Urinary bladder (tissue), 4 donors: ENCODE measurements around the gene CYP2W1. TPM values are rescaled to one million over a fixed set of nuclear protein-coding genes. Genes with fewer than 3 reads are reported as not detected.
"Not testable (repeated sequence)": the region's sequence is repeated elsewhere in the genome, so short reads cannot be mapped to it uniquely, and the experiment has no call there.

Experiments
- DNase-seq: peaks from one replicate; pipeline ENCODE4 v3.0.0-alpha.2; 2015; ENCODE audit errors: extremely low spot score
- H3K27ac ChIP-seq: one replicate; pipeline ENCODE4 v1.5.1; 2013; ENCODE audit warnings: low read depth, mild to moderate bottlenecking, moderate library complexity
- H3K36me3 ChIP-seq: one replicate; pipeline ENCODE4 v1.6.1; 2013; ENCODE audit warnings: mild to moderate bottlenecking, moderate library complexity; ENCODE audit not compliant: insufficient read depth
- H3K4me1 ChIP-seq: one replicate; pipeline ENCODE4 v1.6.1; 2013; ENCODE audit warnings: mild to moderate bottlenecking, moderate library complexity; ENCODE audit not compliant: insufficient read depth
- H3K4me3 ChIP-seq: one replicate; pipeline ENCODE4 v1.5.1; 2013; ENCODE audit warnings: low read depth, low read length
- WGBS: extraction: QIAGEN DNeasy Blood & Tissue Kit; methylation state at CpG from one replicate; pipeline ENCODE4 v1.1.7; 2013; 5-methylcytosine and 5-hydroxymethylcytosine counted together
- polyA plus RNA-seq: library from polyadenylated mRNA; stranded (reverse); fragments of 200-250 nt; gene quantifications from one replicate; pipeline ENCODE4 v1.2.3, GENCODE V29; 2013
- total RNA-seq: library from RNA; depleted of rRNA; stranded (reverse); fragments of >200 nt; gene quantifications from one replicate; pipeline ENCODE4 v1.2.3, GENCODE V29; 2014
- donor health status: healthy with polysubstance abuse.
- donor health status: healthy.

Gene CYP2W1
- total and polyA plus RNA-seq, 2 donors: 0.22 to 7.5 TPM

DNA sequence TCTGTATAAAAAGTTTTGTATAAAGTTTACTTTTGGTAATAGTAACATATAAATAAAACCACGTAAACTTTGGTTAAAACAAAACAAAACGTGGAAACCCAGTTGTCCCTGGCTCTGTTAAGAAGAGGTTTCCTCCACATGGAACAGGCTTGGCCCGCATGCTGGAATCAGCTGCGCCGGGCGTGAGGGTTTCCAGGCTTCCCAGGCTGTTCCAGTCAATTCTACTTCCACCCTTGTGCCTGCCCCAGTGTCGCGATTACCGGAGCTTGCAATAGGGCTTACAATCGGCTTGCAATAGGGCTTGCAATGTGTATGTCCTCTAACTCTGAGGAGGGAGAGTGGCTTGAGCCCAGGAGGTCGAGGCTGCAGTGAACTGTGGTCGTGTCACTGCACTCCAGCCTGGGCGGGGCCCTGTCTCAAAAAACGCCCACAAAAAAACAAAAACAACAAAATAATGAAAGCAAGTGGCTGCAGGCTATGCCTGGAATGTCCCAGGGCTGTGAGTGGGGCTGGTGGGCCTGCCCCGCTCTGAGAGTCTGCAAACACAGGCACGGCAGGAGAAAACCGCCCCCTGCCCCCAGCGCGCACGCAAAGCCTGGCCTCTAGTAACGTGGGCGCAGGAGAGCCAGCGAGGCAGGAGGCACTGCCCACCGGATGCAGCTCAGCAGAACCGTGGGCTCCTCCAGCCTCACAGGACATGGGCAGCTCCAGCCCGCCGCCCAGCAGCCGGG lies 16.3 kb downstream of the CYP2W1 start:
- WGBS: 75% methylated on average over 28 of the region's 28 CpGs
- Histone ChIP-seq H3K36me3 (no peaks in the 10 kb centered on the region), H3K4me3 (no peak overlapping the region), H3K4me1 (no peaks in the 10 kb centered on the region), H3K27ac (no peak overlapping the region)
- DNase-seq: no peak

DNA sequence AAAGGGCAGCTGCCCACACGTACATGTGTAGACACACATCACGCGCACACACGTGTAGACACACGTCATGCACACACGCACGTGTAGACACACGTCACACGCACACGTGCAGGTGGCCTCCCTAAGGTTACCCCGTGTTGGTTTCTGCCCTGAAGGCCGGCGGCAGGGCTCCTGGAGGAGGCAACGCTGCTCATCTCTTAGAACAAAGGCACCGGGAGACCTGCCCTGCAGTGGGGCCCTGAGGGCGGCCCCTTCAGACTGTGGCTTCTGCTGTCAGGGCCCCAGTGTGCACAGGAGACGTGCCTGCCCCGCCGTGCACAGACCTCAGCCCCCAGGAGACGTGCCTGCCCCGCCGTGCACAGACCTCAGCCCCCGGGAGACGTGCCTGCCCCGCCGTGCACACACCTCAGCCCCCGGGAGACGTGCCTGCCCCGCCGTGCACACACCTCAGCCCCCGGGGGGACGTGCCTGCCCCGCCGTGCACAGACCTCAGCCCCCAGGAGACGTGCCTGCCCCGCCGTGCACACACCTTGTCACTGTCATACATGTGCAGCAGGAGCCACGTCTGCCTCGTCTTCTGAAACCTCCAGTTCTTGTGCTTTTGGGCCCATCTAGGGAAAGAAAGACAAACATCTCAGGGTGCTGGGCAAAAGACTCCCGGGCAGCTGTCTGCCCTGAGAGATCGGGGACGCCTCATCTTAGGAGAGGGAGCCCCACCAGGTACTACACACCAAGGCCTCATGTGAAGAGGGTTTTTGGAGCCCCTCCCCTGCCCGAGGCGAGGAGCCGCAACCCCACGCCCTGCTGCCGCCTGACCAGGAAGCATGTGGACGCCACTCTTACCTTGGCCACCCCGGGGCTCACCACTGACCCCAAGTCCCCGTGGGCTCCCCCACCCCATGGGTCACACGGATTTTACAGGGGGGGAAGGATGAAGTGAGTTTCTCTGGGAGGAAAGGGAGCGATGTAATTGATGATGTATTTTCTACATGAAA lies 17.3 kb downstream of the CYP2W1 start:
- H3K4me3 ChIP-seq: no peak overlapping the region
- no peak overlapping the region for H3K27ac ChIP-seq
- no peaks in the 10 kb centered on the region for H3K4me1 ChIP-seq
- DNase-seq: no peak
- WGBS: 88% methylated on average over 52 of the region's 52 CpGs
- H3K36me3 ChIP-seq: no peaks in the 10 kb centered on the region

DNA sequence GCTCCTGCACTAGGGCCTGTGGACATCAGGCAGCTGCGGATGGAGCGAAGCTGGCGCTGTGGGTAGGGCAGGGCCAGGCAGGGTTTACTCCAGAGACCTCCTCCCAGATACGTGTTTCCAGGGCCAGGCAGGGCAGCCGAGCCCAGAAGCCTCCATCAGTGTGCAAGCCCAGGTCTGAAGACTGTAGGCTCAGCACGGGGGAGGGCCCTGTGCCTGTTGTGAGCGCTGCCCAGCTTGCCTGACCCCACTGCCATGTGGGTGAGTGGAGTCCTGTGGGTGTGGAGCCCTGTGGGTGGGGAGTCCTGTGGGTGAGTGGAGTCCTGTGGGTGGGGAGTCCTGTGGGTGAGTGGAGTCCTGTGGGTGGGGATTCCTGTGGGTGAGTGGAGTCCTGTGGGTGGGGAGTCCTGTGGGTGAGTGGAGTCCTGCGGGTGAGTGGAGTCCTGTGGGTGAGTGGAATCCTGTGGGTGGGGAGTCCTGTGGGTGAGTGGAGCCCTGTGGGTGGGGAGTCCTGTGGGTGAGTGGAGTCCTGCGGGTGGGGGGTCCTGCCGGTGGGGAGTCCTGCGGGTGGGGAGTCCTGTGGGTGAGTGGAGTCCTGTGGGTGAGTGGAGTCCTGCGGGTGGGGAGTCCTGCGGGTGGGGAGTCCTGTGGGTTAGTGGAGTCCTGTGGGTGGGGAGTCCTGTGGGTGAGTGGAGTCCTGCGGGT lies 18.2 kb downstream of the CYP2W1 start:
- 92% methylated on average over 14 of the region's 14 CpGs for WGBS
- not testable (repeated sequence) for H3K36me3 ChIP-seq, H3K4me3 ChIP-seq, H3K4me1 ChIP-seq, H3K27ac ChIP-seq, DNase-seq

DNA sequence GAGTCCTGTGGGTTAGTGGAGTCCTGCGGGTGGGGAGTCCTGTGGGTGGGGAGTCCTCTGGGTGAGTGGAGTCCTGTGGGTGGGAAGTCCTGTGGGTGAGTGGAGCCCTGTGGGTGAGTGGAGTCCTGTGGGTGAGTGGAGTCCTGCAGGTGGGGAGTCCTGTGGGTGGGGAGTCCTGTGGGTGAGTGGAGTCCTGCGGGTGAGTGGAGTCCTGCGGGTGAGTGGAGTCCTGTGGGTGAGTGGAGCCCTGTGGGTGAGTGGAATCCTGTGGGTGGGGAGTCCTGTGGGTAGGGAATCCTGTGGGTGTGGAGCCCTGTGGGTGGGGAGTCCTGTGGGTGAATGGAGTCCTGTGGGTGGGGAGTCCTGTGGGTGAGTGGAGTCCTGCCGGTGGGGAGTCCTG lies 19.0 kb downstream of the CYP2W1 start:
- not testable (repeated sequence) for H3K27ac ChIP-seq, H3K4me3 ChIP-seq, DNase-seq, H3K4me1 ChIP-seq, H3K36me3 ChIP-seq
- WGBS: 91% methylated on average over 4 of the region's 4 CpGs

DNA sequence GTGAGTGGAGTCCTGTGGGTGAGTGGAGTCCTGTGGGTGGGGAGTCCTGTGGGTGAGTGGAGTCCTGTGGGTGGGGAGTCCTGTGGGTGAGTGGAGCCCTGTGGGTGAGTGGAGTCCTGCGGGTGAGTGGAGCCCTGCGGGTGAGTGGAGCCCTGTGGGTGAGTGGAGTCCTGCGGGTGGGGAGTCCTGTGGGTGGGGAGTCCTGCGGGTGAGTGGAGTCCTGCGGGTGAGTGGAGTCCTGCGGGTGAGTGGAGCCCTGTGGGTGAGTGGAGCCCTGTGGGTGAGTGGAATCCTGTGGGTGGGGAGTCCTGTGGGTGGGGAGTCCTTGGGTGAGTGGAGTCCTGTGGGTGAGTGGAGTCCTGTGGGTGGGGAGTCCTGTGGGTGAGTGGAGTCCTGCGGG lies 19.5 kb downstream of the CYP2W1 start:
- not testable (repeated sequence) for H3K4me1 ChIP-seq, H3K27ac ChIP-seq, H3K36me3 ChIP-seq, DNase-seq, H3K4me3 ChIP-seq
- WGBS: 86% methylated on average over 6 of the region's 7 CpGs

DNA sequence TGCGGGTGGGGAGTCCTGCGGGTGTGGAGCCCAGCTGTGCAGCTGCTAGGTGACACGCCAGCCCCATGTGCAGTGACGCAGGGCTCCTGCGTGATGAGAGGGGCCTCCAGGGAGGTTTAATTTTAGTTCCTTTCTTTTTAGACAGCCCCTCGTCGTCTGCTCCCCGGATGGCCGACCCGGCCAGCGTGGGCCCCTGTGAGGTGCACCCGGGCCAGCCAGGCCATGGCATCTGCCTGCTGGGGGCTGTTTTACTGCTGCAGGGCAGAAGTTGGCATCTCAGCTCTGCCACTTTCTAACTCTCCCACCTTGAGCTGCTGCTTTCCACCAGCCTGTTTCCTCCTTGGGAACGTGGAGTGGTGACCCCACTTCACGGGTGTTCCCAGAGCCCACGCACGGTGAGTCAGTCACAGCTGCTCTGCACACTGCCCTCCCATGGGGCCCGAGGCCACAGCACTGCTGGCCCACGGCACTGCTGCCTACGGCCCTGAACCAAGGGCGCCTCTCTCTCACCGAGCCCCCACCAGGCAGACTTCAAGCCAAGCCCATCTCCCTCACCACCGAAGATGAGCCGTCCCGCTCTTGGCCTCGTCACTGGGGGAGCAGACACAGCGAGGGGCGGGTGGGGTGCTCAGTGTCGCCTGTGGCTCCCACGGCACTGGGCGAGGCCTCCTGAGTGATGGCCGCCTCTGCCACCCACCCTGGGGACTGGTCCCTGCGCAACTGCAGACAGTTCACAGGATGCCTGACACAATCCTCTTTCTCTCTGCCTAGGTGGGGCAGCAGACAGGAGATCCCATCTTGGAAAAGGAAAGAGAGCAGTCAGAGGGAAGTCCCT lies 21.3 kb downstream of the CYP2W1 start:
- 83% methylated on average over 32 of the region's 32 CpGs for WGBS
- Histone ChIP-seq H3K4me1 (no peaks in the 10 kb centered on the region), H3K4me3 (no peak overlapping the region), H3K27ac (no peak overlapping the region), H3K36me3 (no peaks in the 10 kb centered on the region)
- DNase-seq: no peak

DNA sequence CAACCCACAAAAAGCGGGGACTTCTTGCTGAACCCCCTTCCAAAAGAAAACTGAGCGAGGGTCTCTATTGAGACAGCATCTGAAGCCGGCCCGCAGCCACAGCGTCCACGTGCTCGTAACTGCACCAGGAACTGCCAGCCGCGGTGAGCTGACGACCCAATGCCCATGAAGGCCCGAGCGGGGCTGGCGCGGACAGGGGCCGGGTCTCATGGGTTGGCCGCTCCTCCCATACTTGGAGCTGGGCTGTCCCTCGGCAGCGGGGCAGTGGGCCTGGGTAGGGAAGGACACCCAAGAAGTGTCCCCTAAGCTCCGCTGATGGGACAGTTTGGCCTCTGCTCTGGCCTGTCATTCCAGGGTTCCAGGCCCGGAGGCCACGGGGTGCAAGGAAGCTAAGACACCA lies 22.3 kb downstream of the CYP2W1 start:
- 92% methylated on average over 21 of the region's 21 CpGs for WGBS
- H3K4me3 ChIP-seq: no peak overlapping the region
- H3K4me1 ChIP-seq: no peaks in the 10 kb centered on the region
- H3K36me3 ChIP-seq: no peaks in the 10 kb centered on the region
- no peak overlapping the region for H3K27ac ChIP-seq
- DNase-seq: no peak

DNA sequence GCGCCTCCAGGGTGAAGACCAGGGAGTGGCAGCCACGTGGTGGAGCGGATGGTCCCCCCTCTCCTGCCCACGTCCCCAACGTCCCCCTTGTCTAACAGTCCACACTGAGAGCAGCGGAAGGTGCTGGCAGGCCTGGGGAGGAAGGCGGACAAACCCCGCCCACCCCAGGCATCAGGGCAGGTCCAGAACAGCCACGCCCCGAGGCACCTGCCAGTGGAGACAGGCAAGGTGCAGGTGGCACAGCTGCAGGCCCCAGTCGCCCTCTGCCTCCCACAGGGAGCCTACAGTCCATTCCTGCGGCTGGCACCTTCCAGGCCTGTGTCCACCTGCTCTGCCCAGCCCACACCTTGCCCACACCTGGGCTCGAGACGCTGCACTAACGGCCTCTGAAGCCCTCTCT lies 24.9 kb downstream of the CYP2W1 start:
- H3K4me3 ChIP-seq: no peak overlapping the region
- WGBS: 88% methylated on average over 15 of the region's 15 CpGs
- no peaks in the 10 kb centered on the region for H3K4me1 ChIP-seq
- H3K36me3 ChIP-seq: no peaks in the 10 kb centered on the region
- no peak for DNase-seq
- no peak overlapping the region for H3K27ac ChIP-seq

DNA sequence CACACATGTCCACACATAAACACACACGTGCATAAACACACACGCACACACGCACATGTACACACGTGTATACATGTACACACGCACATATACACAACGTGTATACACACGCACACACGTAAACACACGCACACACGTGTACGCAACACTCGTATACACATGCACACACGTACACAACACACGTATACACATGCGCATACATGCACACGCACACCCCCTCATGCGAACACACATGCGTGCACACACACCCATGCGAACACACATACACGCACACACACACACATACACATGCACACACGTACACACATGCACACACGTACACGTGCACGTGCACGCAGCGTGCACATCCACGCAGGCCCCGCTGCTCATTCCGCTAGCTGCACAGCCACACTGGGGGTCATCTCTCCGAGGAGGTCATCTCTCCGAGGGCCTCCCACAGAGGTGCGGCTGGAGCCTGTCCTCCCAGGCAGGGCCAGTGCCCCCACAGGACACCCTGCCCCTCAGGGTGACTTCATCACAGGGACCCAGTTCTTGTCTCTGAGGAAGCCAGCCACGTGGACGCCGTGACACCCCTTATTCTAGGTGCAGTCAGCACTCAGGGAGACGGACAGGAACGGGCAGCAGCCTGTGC lies 25.9 kb downstream of the CYP2W1 start:
- Histone ChIP-seq H3K4me3 (no peak overlapping the region), H3K36me3 (no peaks in the 10 kb centered on the region), H3K27ac (no peak overlapping the region), H3K4me1 (no peaks in the 10 kb centered on the region)
- 91% methylated on average over 37 of the region's 37 CpGs for WGBS
- no peak for DNase-seq

DNA sequence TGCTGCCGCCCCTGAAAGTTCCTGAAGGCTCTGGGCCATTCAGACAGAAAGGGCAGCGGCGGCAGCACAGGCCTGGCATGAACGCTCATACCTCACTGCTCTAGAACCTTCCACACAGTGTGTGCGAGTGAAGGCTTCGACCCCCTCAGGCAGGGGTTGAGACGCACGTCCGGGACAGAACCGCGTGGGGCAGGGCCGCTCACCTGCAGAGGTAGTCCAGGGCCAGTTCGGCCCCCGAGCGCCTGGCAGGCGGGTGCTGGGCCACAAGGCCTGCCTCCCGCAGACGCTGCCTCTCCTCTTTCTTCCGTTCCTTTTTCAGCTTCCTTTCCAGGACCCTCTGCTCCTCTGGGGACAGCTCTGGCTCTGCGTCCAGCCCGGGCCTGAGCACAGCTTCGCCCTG lies 26.8 kb downstream of the CYP2W1 start:
- no peaks in the 10 kb centered on the region for H3K36me3 ChIP-seq
- H3K27ac ChIP-seq: no peak overlapping the region
- no peaks in the 10 kb centered on the region for H3K4me1 ChIP-seq
- H3K4me3 ChIP-seq: no peak overlapping the region
- DNase-seq: no peak
- 96% methylated on average over 22 of the region's 22 CpGs for WGBS

DNA sequence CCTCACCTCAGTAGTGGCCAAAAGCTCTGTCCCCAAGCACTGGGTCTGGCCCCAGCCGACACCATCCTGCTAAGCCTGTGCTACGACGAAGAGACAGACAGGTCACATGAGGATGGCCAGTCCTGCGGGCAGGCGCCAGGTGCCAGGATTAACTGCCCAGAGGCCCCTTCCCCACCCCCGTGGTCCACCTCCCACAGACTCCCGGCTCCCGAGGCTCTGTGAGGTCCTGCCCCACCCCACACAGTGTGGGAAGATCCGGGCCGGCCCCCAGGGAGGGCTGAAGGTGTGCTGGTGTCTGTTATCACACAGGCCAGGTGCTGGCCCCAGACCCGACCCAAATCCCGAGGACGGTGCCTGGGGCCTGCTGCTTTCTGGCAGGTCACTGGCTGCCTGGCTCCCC lies 27.2 kb downstream of the CYP2W1 start:
- DNase-seq: no peak
- H3K4me1 ChIP-seq: no peaks in the 10 kb centered on the region
- WGBS: 82% methylated on average over 13 of the region's 13 CpGs
- no peaks in the 10 kb centered on the region for H3K36me3 ChIP-seq
- H3K27ac ChIP-seq: no peak overlapping the region
- no peak overlapping the region for H3K4me3 ChIP-seq

DNA sequence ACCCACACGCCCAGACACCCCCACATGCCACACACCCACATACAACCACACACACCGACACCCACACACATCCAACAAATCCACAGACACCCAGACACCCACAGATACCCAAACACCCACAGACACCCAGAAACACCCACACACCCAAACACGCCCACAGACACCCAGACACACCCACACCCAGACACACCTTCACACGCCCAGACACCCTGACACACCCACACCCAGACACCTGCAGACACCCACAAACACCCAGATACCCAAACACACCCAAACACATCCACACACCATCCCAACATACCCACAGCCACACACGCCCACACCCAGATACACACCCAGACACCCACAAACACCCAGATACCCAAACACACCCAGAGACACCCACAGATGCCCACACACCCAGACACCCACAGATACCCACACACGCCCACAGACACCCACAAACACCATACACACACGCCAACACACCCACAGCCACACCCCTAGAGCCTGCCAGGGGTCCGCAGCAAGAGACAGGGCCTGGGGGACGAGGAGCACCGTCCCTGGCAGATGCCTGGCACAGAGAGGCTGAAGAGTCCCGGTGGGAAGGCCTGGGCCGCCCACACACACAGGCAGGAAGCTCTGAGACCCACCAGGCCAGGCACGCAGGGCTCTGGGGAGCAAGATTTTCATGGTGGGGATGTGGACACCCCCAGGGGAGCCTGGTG lies 28.5 kb downstream of the CYP2W1 start:
- Histone ChIP-seq H3K36me3 (no peaks in the 10 kb centered on the region), H3K4me1 (no peaks in the 10 kb centered on the region), H3K27ac (no peak overlapping the region), H3K4me3 (no peak overlapping the region)
- WGBS: 84% methylated on average over 13 of the region's 13 CpGs
- no peak for DNase-seq
